H1 (cell line): ENCODE results near the gene ZBTB11. TPM values are rescaled to one million over a fixed set of nuclear protein-coding genes. Genes with fewer than 3 reads are reported as not detected.

Experiments used
- CTCF ChIA-PET: fragments of 300-600 bp; sonication (Branson Sonifier 250); formaldehyde crosslinking; loops from one replicate; lab custom pipeline; 2021; ENCODE audit not compliant: partially characterized antibody; lab: Charles Lee
- POLR2A ChIA-PET: fragments of 300-600 bp; sonication (Branson Sonifier 250); formaldehyde crosslinking; loops from one replicate; lab custom pipeline; 2021; ENCODE audit warnings: inconsistent platforms; ENCODE audit not compliant: partially characterized antibody; lab: Charles Lee
- DNase-seq, 2 experiments: peaks; one replicate each; pipeline versions ENCODE4 v3.0.0 to v3.0.0-alpha.2; 2010 to 2022; ENCODE audit warnings: low spot score in 2 of 2, low read depth in 1 of 2, mixed read lengths in 1 of 2
- FAIRE-seq: peaks from 2 replicates; lab custom pipeline; 2011; peaks lifted over from hg19 to GRCh38; lab: Jason Lieb, UNC
- H2AFZ ChIP-seq: 2 replicates; pipeline ENCODE4 v1.8.1; 2012; ENCODE audit warnings: low read length, inconsistent platforms
- H2AK5ac ChIP-seq: 2 replicates; pipeline ENCODE4 v1.6.1; 2013; ENCODE audit warnings: low read depth, low read length
- H2BK120ac ChIP-seq: replicated peaks from 2 replicates; pipeline ENCODE3; 2013; ENCODE audit warnings: low read depth, low read length, inconsistent platforms
- H2BK12ac ChIP-seq: 2 replicates; pipeline ENCODE4 v1.6.1; 2013; ENCODE audit warnings: low read depth, low read length
- H2BK15ac ChIP-seq: 2 replicates; pipeline ENCODE4 v1.6.1; 2013; ENCODE audit warnings: low read length
- H2BK20ac ChIP-seq: 2 replicates; pipeline ENCODE4 v1.6.1; 2013; ENCODE audit warnings: low read length
- H2BK5ac ChIP-seq: 2 replicates; pipeline ENCODE4 v1.6.1; 2013; ENCODE audit warnings: low read depth, low read length
- H3K14ac ChIP-seq: 2 replicates; pipeline ENCODE4 v1.6.1; 2013; ENCODE audit warnings: inconsistent platforms; ENCODE audit not compliant: insufficient read length
- H3K18ac ChIP-seq: 2 replicates; pipeline ENCODE4 v1.6.1; 2013; ENCODE audit warnings: low read length; ENCODE audit errors: extremely low read depth
- H3K23ac ChIP-seq: 2 replicates; pipeline ENCODE4 v1.6.1; 2013; ENCODE audit warnings: inconsistent platforms; ENCODE audit not compliant: insufficient read length
- H3K23me2 ChIP-seq: 2 replicates; pipeline ENCODE4 v1.6.1; 2013; ENCODE audit warnings: low read depth, low read length
- H3K27ac ChIP-seq: 2 replicates; pipeline ENCODE4 v1.6.1; 2011; ENCODE audit warnings: low read depth, low read length, inconsistent platforms
- H3K27me3 ChIP-seq, 4 experiments: replicated peaks in 1 of 4; 1 replicate in 1 of 4; 2 replicates in 3 of 4; pipeline versions ENCODE4 v1.6.1 to v1.8.1; 2011 to 2013; ENCODE audit warnings: low read length in 3 of 4, mild to moderate bottlenecking in 3 of 4, inconsistent platforms in 2 of 4, mixed read lengths in 2 of 4, moderate library complexity in 1 of 4; ENCODE audit not compliant: control insufficient read depth in 3 of 4, insufficient read depth in 3 of 4; ENCODE audit errors: extremely low read depth in 1 of 4
- H3K36me3 ChIP-seq, 4 experiments: 2 replicates each; pipeline versions ENCODE4 v1.6.1 to v1.8.1; 2011 to 2013; ENCODE audit warnings: mild to moderate bottlenecking in 4 of 4, low read length in 3 of 4, moderate library complexity in 2 of 4, control low read depth in 1 of 4, inconsistent platforms in 1 of 4; ENCODE audit not compliant: insufficient read depth in 4 of 4, control insufficient read depth in 2 of 4
- H3K4ac ChIP-seq: replicated peaks from 2 replicates; pipeline ENCODE3; 2013; ENCODE audit warnings: low read length, low read depth, mixed read lengths, inconsistent platforms; ENCODE audit not compliant: insufficient read length
- H3K4me1 ChIP-seq, 4 experiments: replicated peaks in 1 of 4; 1 replicate in 1 of 4; 2 replicates in 3 of 4; pipeline versions ENCODE4 v1.6.1 to v1.8.1; 2011 to 2013; ENCODE audit warnings: low read length in 3 of 4, inconsistent platforms in 2 of 4, mixed read lengths in 1 of 4; ENCODE audit not compliant: insufficient read depth in 4 of 4, control insufficient read depth in 3 of 4
- H3K4me2 ChIP-seq, 2 experiments: 2 replicates each; pipeline versions ENCODE4 v1.6.1 to v1.8.1; 2011 to 2013; ENCODE audit warnings: low read depth in 2 of 2, low read length in 2 of 2, control low read depth in 1 of 2, inconsistent platforms in 1 of 2, mild to moderate bottlenecking in 1 of 2; ENCODE audit not compliant: insufficient read depth in 1 of 2
- H3K4me3 ChIP-seq, 4 experiments: fragments of 200-600, 300-600 bp in 1 of 4; sonication (generic), shearing (Covaris generic), sonication (Bioruptor Twin) in 1 of 4; 2 replicates each; pipeline versions ENCODE4 v1.5.1 to v1.8.1; 2011 to 2016; ENCODE audit warnings: low read length in 4 of 4, low read depth in 3 of 4, control low read depth in 2 of 4, inconsistent platforms in 2 of 4, mild to moderate bottlenecking in 2 of 4, mixed read lengths in 1 of 4, moderate library complexity in 1 of 4; ENCODE audit not compliant: insufficient read depth in 2 of 4; ENCODE audit errors: extremely low read depth in 1 of 4
- H3K56ac ChIP-seq: replicated peaks from 2 replicates; pipeline ENCODE3; 2013; ENCODE audit warnings: low read depth, mild to moderate bottlenecking, mixed read lengths, low read length, inconsistent platforms; ENCODE audit not compliant: insufficient read length
- H3K79me1 ChIP-seq: 2 replicates; pipeline ENCODE4 v1.6.1; 2013; ENCODE audit warnings: low read depth, low read length, control low read depth
- H3K79me2 ChIP-seq, 2 experiments: 2 replicates each; pipeline versions ENCODE4 v1.6.1 to v1.8.1; 2012 to 2013; ENCODE audit warnings: low read length in 2 of 2, mild to moderate bottlenecking in 2 of 2, inconsistent platforms in 1 of 2; ENCODE audit not compliant: insufficient read depth in 2 of 2, control insufficient read depth in 1 of 2
- H3K9ac ChIP-seq, 4 experiments: replicated peaks in 1 of 4; 1 replicate in 1 of 4; 2 replicates in 3 of 4; pipeline versions ENCODE4 v1.6.1 to v1.8.1; 2011 to 2013; ENCODE audit warnings: low read depth in 3 of 4, low read length in 3 of 4, control low read depth in 2 of 4, mild to moderate bottlenecking in 2 of 4, moderate library complexity in 2 of 4, inconsistent platforms in 1 of 4; ENCODE audit errors: extremely low read depth in 1 of 4
- H3K9me3 ChIP-seq, 2 experiments: 2 replicates each; pipeline versions ENCODE4 v1.6.1 to v1.8.1; 2012 to 2013; ENCODE audit warnings: mild to moderate bottlenecking in 2 of 2, moderate library complexity in 2 of 2, control low read depth in 1 of 2, inconsistent platforms in 1 of 2, low read depth in 1 of 2, low read length in 1 of 2, mixed read lengths in 1 of 2; ENCODE audit not compliant: insufficient read depth in 2 of 2
- H4K20me1 ChIP-seq, 2 experiments: replicated peaks in 1 of 2; 2 replicates each; pipeline versions ENCODE3 to v1.8.1; 2011 to 2013; ENCODE audit warnings: inconsistent platforms in 2 of 2, low read length in 2 of 2, mild to moderate bottlenecking in 1 of 2; ENCODE audit not compliant: insufficient read depth in 2 of 2, control insufficient read depth in 1 of 2
- H4K5ac ChIP-seq: 2 replicates; pipeline ENCODE4 v1.6.1; 2013; ENCODE audit warnings: low read length, low read depth, mixed read lengths, inconsistent platforms; ENCODE audit not compliant: insufficient read length
- H4K8ac ChIP-seq: 2 replicates; pipeline ENCODE4 v1.8.0; 2013; ENCODE audit warnings: mild to moderate bottlenecking, moderate library complexity, low read length, inconsistent platforms; ENCODE audit not compliant: insufficient read depth; ENCODE audit errors: extremely low read depth
- H4K91ac ChIP-seq: replicated peaks from 2 replicates; pipeline ENCODE3; 2013; ENCODE audit warnings: low read length, mixed read lengths, inconsistent platforms; ENCODE audit not compliant: insufficient read length
- EGR1 ChIP-seq: IDR thresholded peaks from 2 replicates; pipeline ENCODE4 v1.6.1; 2011; ENCODE audit warnings: low read depth, low read length, borderline replicate concordance
- GABPA ChIP-seq: IDR thresholded peaks from 2 replicates; pipeline ENCODE4 v1.6.1; 2011; ENCODE audit warnings: mild to moderate bottlenecking, low read length, moderate library complexity, borderline replicate concordance; ENCODE audit not compliant: insufficient read depth
- HDAC6 ChIP-seq: IDR thresholded peaks from one replicate; pipeline ENCODE4 v1.7.1; 2012; ENCODE audit warnings: low read depth, mild to moderate bottlenecking, inconsistent platforms, low read length, moderate library complexity
- KDM1A ChIP-seq: fragments of 200-600, 300-600 bp; sonication (generic); IDR thresholded peaks from 2 replicates; pipeline ENCODE4 v1.7.1; 2016; ENCODE audit warnings: mild to moderate bottlenecking, low read length, borderline replicate concordance
- POLR2A ChIP-seq, 2 experiments: IDR thresholded peaks; 1 replicate in 1 of 2; 2 replicates in 1 of 2; pipeline ENCODE4 v1.6.1; 2011; ENCODE audit warnings: low read depth in 2 of 2, low read length in 2 of 2, mild to moderate bottlenecking in 2 of 2; ENCODE audit errors: control extremely low read depth in 1 of 2
- RNF2 ChIP-seq: fragments of 200-900, 300-1000 bp; sonication (generic); IDR thresholded peaks from 2 replicates; pipeline ENCODE4 v1.7.1; 2016; ENCODE audit warnings: borderline replicate concordance, low read depth, mild to moderate bottlenecking, antibody characterized with exemption, low read length; ENCODE audit not compliant: poor library complexity, severe bottlenecking; ENCODE audit errors: missing control alignments
- ZNF274 ChIP-seq: IDR thresholded peaks from 2 replicates; pipeline ENCODE4 v1.7.0; 2012; ENCODE audit warnings: low read length, borderline replicate concordance; ENCODE audit errors: extremely low read depth
- polyA plus RNA-seq, 7 experiments: library from polyadenylated mRNA; depleted of rRNA in 3 of 7; stranded (reverse) in 5 of 7; unstranded in 2 of 7; fragments of >200 nt in 5 of 7; fragments of 200-250 nt in 2 of 7; gene quantifications; 1 replicate in 5 of 7; 2 replicates in 1 of 7; 4 replicates in 1 of 7; pipeline versions ENCODE4 v1.2.1 to v1.2.3, GENCODE V29; 2011 to 2013; ENCODE audit warnings: missing spikeins in 2 of 7, mixed read lengths in 2 of 7
- total RNA-seq: library from RNA; stranded (reverse); fragmentation: NEBNext Ultra II Directional; extraction: Animal tissue kit (Norgen Biotek cat#: 25700); gene quantifications from 2 replicates; pipeline ENCODE4 v1.2.1, GENCODE V29; 2021

Gene ZBTB11
- total and polyA plus RNA-seq, 2 of the 8 experiments (the other 6 are each of a cell fraction or from before 2014, with no cell fraction given) = 3.0 to 14.0 TPM

DNA sequence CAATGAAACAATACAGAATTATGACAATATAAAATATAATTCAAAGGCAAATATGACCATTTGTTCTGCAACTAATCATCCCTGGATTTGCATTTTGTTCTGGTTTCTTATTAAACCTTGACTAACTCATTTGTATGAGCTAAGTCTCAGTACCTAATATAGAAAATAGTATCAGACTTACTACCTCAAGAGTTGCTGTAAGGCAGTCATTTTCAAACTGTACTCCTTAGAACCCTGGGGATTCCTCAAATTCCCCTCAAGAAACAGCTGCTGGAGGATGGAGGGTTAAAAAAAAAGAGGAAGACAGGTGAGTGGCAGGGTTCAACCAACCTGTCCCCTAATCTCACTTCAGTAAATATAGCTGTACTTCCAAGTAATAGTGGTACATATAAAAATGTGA is 11.1 kb downstream of the ZBTB11 start:
- H3K4ac ChIP-seq = no peak overlapping the region
- H2BK20ac ChIP-seq = no peak overlapping the region
- H2BK15ac ChIP-seq = no peak overlapping the region
- no peak overlapping the region for H3K4me3 ChIP-seq
- H2BK12ac ChIP-seq = no peak overlapping the region
- ChIA-PET POLR2A (interaction anchor here (1.3 to 18.4 kb wide), 4 partner anchors 8 to 92 kb away, joined by 3 to 308 read pairs (median 13); partner anchors contain the start of genes PCNP, RPL24 and ZBTB11), CTCF (interaction anchor here (0.6 to 1.4 kb wide), 7 partner anchors 12 to 149 kb away, joined by 3 to 7 read pairs (median 4); no protein-coding TSS in a partner anchor)
- TF ChIP-seq HDAC6 (no peak), POLR2A (IDR thresholded peaks at IDR 0.05; ENCODE audit: control extremely low read depth in 1 of 2, low read depth in 2 of 2, low read length in 2 of 2) (no peak), EGR1 (no peak), ZNF274 (no peak), KDM1A (no peak), RNF2 (no peak), GABPA (no peak)
- H4K91ac ChIP-seq = no peak overlapping the region
- no peak for FAIRE-seq
- peaks cover 0 to 1% of the 10 kb centered on the region in 2 experiments for H4K20me1 ChIP-seq
- no peak overlapping the region for H3K18ac ChIP-seq
- H3K9me3 ChIP-seq = no peaks in the 10 kb centered on the region
- H4K5ac ChIP-seq = no peak overlapping the region
- H3K27ac ChIP-seq = no peak overlapping the region
- H3K14ac ChIP-seq = no peak overlapping the region
- no peak overlapping the region for H2BK120ac ChIP-seq
- no peaks in the 10 kb centered on the region for H3K23me2 ChIP-seq
- H3K36me3 ChIP-seq = peaks cover 4 to 53% (median 24%) of the 10 kb centered on the region in 4 experiments; a peak in 7 of 8 replicates
- H3K56ac ChIP-seq = no peak overlapping the region
- H3K9ac ChIP-seq = no peak overlapping the region
- H3K4me1 ChIP-seq = no peaks in the 10 kb centered on the region
- H2BK5ac ChIP-seq = no peak overlapping the region
- H3K79me1 ChIP-seq = no peaks in the 10 kb centered on the region
- no peak overlapping the region for H2AK5ac ChIP-seq
- H3K23ac ChIP-seq = no peak overlapping the region
- H4K8ac ChIP-seq = no peak overlapping the region
- DNase-seq = no peak
- no peak overlapping the region for H2AFZ ChIP-seq
- H3K79me2 ChIP-seq = 0 out of 4 replicates have a peak, but pooled peaks cover 0 to 3% of the 10 kb centered on the region in 2 experiments
- no peaks in the 10 kb centered on the region for H3K27me3 ChIP-seq
- no peak overlapping the region for H3K4me2 ChIP-seq
